ENCODE data around the gene POLR3A.

DNA sequence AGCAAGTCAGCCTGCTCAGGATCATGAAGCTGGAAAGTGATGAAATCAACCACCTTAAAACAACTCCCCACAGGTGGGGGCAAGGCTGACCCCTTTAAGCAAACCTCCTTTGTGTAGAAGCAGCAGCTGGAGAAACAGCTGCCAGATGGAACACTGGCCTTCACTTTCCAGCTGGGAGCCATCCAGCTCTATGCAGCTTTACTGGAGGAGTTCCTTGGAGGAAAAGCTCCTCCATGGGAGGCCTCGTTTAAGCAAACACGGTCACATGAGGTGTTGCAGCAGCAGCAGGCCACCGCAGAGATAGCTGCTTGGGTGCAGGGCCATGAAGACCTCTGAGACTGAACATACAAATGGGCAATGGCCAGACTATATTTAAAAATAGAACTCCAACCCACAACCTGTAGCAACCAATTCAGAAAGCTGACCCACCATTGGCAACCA, 89.7 kb downstream of the POLR3A start:
- TF ChIP-seq, protein P1, sequence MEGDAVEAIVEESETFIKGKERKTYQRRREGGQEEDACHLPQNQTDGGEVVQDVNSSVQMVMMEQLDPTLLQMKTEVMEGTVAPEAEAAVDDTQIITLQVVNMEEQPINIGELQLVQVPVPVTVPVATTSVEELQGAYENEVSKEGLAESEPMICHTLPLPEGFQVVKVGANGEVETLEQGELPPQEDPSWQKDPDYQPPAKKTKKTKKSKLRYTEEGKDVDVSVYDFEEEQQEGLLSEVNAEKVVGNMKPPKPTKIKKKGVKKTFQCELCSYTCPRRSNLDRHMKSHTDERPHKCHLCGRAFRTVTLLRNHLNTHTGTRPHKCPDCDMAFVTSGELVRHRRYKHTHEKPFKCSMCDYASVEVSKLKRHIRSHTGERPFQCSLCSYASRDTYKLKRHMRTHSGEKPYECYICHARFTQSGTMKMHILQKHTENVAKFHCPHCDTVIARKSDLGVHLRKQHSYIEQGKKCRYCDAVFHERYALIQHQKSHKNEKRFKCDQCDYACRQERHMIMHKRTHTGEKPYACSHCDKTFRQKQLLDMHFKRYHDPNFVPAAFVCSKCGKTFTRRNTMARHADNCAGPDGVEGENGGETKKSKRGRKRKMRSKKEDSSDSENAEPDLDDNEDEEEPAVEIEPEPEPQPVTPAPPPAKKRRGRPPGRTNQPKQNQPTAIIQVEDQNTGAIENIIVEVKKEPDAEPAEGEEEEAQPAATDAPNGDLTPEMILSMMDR (IDR thresholded peaks at IDR 0.05; ENCODE audit: poor library complexity, severe bottlenecking), result no peak
- TF ChIP-seq EP300 (conservative IDR thresholded peaks at IDR 0.05; ENCODE audit: poor library complexity, severe bottlenecking) (no peak), RAD21 (conservative IDR thresholded peaks at IDR 0.05) (no peak), POLR2AphosphoS5 (IDR thresholded peaks at IDR 0.05) (no peak), EZH2 (IDR thresholded peaks at IDR 0.05; ENCODE audit: borderline replicate concordance, insufficient read depth, low read length, poor library complexity, severe bottlenecking) (no peak)
- TF ChIP-seq, protein P2, sequence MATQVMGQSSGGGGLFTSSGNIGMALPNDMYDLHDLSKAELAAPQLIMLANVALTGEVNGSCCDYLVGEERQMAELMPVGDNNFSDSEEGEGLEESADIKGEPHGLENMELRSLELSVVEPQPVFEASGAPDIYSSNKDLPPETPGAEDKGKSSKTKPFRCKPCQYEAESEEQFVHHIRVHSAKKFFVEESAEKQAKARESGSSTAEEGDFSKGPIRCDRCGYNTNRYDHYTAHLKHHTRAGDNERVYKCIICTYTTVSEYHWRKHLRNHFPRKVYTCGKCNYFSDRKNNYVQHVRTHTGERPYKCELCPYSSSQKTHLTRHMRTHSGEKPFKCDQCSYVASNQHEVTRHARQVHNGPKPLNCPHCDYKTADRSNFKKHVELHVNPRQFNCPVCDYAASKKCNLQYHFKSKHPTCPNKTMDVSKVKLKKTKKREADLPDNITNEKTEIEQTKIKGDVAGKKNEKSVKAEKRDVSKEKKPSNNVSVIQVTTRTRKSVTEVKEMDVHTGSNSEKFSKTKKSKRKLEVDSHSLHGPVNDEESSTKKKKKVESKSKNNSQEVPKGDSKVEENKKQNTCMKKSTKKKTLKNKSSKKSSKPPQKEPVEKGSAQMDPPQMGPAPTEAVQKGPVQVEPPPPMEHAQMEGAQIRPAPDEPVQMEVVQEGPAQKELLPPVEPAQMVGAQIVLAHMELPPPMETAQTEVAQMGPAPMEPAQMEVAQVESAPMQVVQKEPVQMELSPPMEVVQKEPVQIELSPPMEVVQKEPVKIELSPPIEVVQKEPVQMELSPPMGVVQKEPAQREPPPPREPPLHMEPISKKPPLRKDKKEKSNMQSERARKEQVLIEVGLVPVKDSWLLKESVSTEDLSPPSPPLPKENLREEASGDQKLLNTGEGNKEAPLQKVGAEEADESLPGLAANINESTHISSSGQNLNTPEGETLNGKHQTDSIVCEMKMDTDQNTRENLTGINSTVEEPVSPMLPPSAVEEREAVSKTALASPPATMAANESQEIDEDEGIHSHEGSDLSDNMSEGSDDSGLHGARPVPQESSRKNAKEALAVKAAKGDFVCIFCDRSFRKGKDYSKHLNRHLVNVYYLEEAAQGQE (IDR thresholded peaks at IDR 0.05; ENCODE audit: borderline replicate concordance), result no peak

All from neural cell (in vitro differentiated cells).